NCI-H446 treated with DMSO at 0.1 percent for 48 hours (cell line): ENCODE measurements around the gene HDAC4.

ENCODE experiments used
- DNase-seq: peaks from one replicate; lab custom pipeline; 2025; lab: John Stamatoyannopoulos, UW

Gene HDAC4

GRCh38 chr2:239216614-239217273 is 184.1 kb downstream of the HDAC4 start:
- DNase-seq, result no peak

- no peak for DNase-seq
Observed at GRCh38 chr2:239215988-239216613, 184.7 kb downstream of the HDAC4 start.

GRCh38 chr2:239215136-239215925 is 185.5 kb downstream of the HDAC4 start:
- DNase-seq, result no peak

- DNase-seq, result no peak
Observed at GRCh38 chr2:239214725-239215124, 186.1 kb downstream of the HDAC4 start.

- no peak for DNase-seq
Observed at GRCh38 chr2:239213643-239214101, 187.1 kb downstream of the HDAC4 start.

GRCh38 chr2:239212929-239213642 is 187.7 kb downstream of the HDAC4 start:
- DNase-seq, result no peak

GRCh38 chr2:239212121-239212928 is 188.5 kb downstream of the HDAC4 start:
- DNase-seq, result no peak

- no peak for DNase-seq
Observed at GRCh38 chr2:239211396-239212094, 189.3 kb downstream of the HDAC4 start.

GRCh38 chr2:239209783-239210182 is 191.0 kb downstream of the HDAC4 start:
- no peak for DNase-seq

GRCh38 chr2:239208465-239209180 is 192.2 kb downstream of the HDAC4 start:
- no peak for DNase-seq

- DNase-seq, result no peak
Observed at GRCh38 chr2:239206851-239207250, 194.0 kb downstream of the HDAC4 start.

GRCh38 chr2:239206042-239206441 is 194.8 kb downstream of the HDAC4 start:
- DNase-seq, result no peak

GRCh38 chr2:239204876-239205468 is 195.8 kb downstream of the HDAC4 start:
- no peak for DNase-seq

GRCh38 chr2:239204136-239204875 is 196.5 kb downstream of the HDAC4 start:
- no peak for DNase-seq

- DNase-seq, result no peak
Observed at GRCh38 chr2:239203443-239204135, 197.2 kb downstream of the HDAC4 start.

- DNase-seq, result no peak
Observed at GRCh38 chr2:239202836-239203235, 198.0 kb downstream of the HDAC4 start.

GRCh38 chr2:239202343-239202742 is 198.5 kb downstream of the HDAC4 start:
- DNase-seq, result no peak

- DNase-seq, result no peak
Observed at GRCh38 chr2:239201884-239202283, 198.9 kb downstream of the HDAC4 start.

GRCh38 chr2:239201531-239201876 is 199.3 kb downstream of the HDAC4 start:
- no peak for DNase-seq
